AG08396 (cell line): ENCODE results near the gene PAM.
"Not testable (repeated sequence)": the region's sequence is repeated elsewhere in the genome, so short reads cannot be mapped to it uniquely, and the experiment has no call there.

Experiments used
- DNase-seq: peaks from one replicate; pipeline ENCODE4 v3.0.0; 2012; ENCODE audit warnings: low spot score, mixed read lengths

The PAM gene

DNA sequence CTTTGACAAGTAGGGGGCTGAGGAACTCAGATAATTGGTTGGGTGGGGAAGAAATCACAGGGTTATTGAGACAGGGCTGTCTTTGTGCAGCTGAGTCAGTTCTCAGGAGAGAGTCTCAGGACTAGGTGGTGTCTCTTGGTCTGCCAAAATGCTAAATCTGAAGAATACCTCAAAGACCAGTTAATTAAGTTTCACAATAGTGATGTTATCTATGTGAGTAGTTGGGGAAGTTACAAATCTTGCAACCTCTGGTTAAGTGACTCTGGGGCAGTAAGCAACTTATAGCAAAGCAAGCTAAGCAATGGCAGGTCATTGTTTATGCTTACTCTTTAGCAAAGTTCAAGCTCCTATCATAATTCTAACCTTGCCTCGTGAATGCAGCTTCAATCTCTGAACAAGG lies 311.2 kb downstream of the PAM start:
- DNase-seq, result no peak

DNA sequence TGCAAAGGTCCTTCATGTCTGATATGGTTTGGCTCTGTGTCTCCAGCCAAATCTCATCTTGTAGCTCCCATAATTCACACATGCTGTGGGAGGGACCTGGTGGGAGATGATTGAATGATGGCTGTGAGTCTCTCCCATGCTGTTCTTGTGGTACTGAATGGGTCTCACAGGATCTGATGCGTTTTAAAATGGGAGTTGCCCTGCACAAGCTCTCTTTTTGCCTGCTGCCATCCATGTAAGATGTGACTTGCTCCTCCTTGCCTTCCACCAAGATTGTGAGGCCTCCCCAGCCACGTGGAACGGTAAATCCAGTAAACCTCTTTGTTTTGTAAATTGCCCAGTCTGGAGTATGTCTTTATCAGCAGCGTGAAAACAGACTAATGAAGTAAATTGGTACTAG lies 318.4 kb downstream of the PAM start:
- not testable (repeated sequence) for DNase-seq

DNA sequence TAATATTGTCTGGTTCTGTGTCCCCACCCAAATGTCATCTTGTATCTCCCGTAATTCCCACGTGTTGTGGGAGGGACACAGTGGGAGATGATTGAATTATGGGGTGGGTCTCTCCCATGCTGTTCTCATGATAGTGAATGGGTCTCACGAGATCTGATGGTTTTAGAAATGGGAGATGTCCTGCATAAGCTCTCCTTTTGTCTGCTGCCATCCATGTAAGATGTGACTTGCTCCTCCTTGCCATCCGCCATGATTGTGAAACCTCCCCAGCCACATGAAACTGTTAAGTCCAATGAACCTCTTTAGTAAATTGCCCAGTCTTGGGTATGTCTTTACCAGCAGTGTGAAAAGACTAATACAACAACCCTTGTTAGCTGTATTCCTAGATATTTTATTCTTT lies 320.3 kb downstream of the PAM start:
- no peak for DNase-seq
